Esophagus muscularis mucosa (tissue), 4 donors: ENCODE measurements around the gene ZNF76. TPM values are rescaled to one million over a fixed set of nuclear protein-coding genes. Genes with fewer than 3 reads are reported as not detected.

Source experiments
- DNase-seq: peaks from one replicate; pipeline ENCODE4 v3.0.0-alpha.2; 2017; ENCODE audit errors: extremely low spot score
- H3K27ac ChIP-seq, 4 donors: fragments of 200-600 bp; sonication (generic); replicated peaks in 1 of 4; 1 replicate in 3 of 4; 2 replicates in 1 of 4; pipeline ENCODE4 v1.5.1; 2016 to 2019; ENCODE audit warnings: mild to moderate bottlenecking in 1 of 4
- H3K27me3 ChIP-seq, 4 donors: fragments of 200-600 bp; sonication (generic); one replicate each; pipeline versions ENCODE4 v1.5.1 to v1.6.0; 2016 to 2019
- H3K36me3 ChIP-seq, 4 donors: fragments of 200-600 bp; sonication (generic); one replicate each; pipeline ENCODE4 v1.5.1; 2016 to 2019
- H3K4me1 ChIP-seq, 4 donors: fragments of 200-600 bp; sonication (generic); one replicate each; pipeline ENCODE4 v1.5.1; 2016 to 2019
- H3K4me3 ChIP-seq, 4 donors: fragments of 200-600 bp; sonication (generic); 1 replicate in 2 of 4; 2 replicates in 2 of 4; pipeline ENCODE4 v1.5.1; 2016 to 2019; ENCODE audit warnings: mild to moderate bottlenecking in 4 of 4, moderate library complexity in 1 of 4
- H3K9me3 ChIP-seq, 4 donors: fragments of 200-600 bp; sonication (generic); 1 replicate in 3 of 4; 2 replicates in 1 of 4; pipeline ENCODE4 v1.5.1; 2016 to 2019
- EP300 ChIP-seq: sonication (generic); formaldehyde crosslinking; IDR thresholded peaks from one replicate; pipeline ENCODE4 v1.6.1; 2017; ENCODE audit warnings: antibody characterized with exemption
- POLR2A ChIP-seq: fragments of 450-650 bp; IDR thresholded peaks from one replicate; pipeline ENCODE4 v1.6.1; 2017; ENCODE audit warnings: antibody characterized with exemption, moderate library complexity, mild to moderate bottlenecking, low read depth
- POLR2AphosphoS5 ChIP-seq, 2 donors: sonication (generic); formaldehyde crosslinking; IDR thresholded peaks; one replicate each; pipeline ENCODE4 v1.6.1; 2017; ENCODE audit warnings: antibody characterized with exemption in 2 of 2
- WGBS: methylation state at CpG from one replicate; pipeline ENCODE4 v1.1.5; 2018; 5-methylcytosine and 5-hydroxymethylcytosine counted together
- intact Hi-C: fragments of 100-400 bp; cut with DNase I; formaldehyde crosslinking; loops from one replicate; pipeline ENCODE4 v1.15.1; 2023
- total RNA-seq, 4 donors: library from RNA; depleted of rRNA; stranded (reverse); fragments of >200 nt; gene quantifications; one replicate each; pipeline versions ENCODE4 v1.1.0 to v1.2.1, GENCODE V29; 2016
- TF ChIP-seq, protein P1 (sequence below), 3 experiments: fragments of 200-600 bp in 2 of 3; fragments of 450-650 bp in 1 of 3; sonication (generic) in 2 of 3; IDR thresholded peaks; one replicate each; pipeline ENCODE4 v1.5.1; 2017 to 2019; ENCODE audit warnings: antibody characterized with exemption in 3 of 3, mild to moderate bottlenecking in 2 of 3, moderate library complexity in 1 of 3

The ZNF76 gene
- total RNA-seq, 4 donors from 2014 or later: 33.2 to 47.0 (median 36.2) TPM

DNA sequence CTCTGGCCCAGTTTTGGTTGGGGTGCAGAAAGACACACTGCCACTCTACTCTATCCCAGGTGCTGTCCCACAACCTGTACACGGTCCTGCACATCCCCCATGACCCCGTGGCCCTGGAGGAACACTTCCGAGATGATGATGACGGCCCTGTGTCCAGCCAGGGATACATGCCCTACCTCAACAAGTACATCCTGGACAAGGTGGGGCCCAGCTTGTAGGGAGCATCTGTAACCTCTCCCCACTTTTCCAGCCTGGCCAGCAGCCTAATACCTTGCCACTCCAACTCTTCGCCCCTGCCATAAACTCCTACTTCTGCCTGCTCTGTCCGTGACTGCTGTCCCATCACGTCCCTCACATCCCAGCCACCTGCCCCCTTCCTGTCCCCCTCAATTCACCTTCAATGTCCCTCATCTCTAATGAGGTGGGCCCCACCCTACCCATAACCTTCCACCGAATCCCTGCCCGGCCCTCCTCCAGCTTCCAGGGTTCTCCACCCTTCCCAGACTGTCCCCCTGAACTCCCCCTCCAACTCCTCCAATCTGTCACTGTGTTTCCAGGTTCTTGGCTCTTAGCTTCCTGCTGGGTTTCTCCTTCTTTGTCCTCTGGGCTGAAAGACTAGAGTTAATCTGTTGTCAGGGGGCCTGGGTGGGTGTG, 50.2 kb downstream of the ZNF76 start:
- Histone ChIP-seq H3K9me3 (no peaks in the 10 kb centered on the region), H3K27ac (no peak overlapping the region), H3K36me3 (no peaks in the 10 kb centered on the region), H3K4me3 (no peak overlapping the region), H3K4me1 (peaks cover 0 to 6% (median 0%) of the 10 kb centered on the region in 4 donors), H3K27me3 (peaks cover 0 to 10% (median 0%) of the 10 kb centered on the region in 4 donors)
- no peak for DNase-seq
- intact Hi-C loops: no loop called here
- 82% methylated on average over 9 of the region's 9 CpGs for WGBS
- TF ChIP-seq POLR2AphosphoS5 (IDR thresholded peaks at IDR 0.05): no peak
- no peak for TF ChIP-seq EP300
- TF ChIP-seq, protein P1, sequence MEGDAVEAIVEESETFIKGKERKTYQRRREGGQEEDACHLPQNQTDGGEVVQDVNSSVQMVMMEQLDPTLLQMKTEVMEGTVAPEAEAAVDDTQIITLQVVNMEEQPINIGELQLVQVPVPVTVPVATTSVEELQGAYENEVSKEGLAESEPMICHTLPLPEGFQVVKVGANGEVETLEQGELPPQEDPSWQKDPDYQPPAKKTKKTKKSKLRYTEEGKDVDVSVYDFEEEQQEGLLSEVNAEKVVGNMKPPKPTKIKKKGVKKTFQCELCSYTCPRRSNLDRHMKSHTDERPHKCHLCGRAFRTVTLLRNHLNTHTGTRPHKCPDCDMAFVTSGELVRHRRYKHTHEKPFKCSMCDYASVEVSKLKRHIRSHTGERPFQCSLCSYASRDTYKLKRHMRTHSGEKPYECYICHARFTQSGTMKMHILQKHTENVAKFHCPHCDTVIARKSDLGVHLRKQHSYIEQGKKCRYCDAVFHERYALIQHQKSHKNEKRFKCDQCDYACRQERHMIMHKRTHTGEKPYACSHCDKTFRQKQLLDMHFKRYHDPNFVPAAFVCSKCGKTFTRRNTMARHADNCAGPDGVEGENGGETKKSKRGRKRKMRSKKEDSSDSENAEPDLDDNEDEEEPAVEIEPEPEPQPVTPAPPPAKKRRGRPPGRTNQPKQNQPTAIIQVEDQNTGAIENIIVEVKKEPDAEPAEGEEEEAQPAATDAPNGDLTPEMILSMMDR (IDR thresholded peaks at IDR 0.05): no peak
- TF ChIP-seq POLR2A: no peak

- TF ChIP-seq, protein P1 (IDR thresholded peaks at IDR 0.05): no peak
- no peak for TF ChIP-seq EP300
- TF ChIP-seq POLR2AphosphoS5 (IDR thresholded peaks at IDR 0.05): no peak
- no peak for TF ChIP-seq POLR2A
- WGBS: 100% methylated on average over 1 of the region's 6 CpGs
- no peak for DNase-seq
- H3K27me3 ChIP-seq: peaks cover 0 to 10% (median 0%) of the 10 kb centered on the region in 4 donors
- no peaks in the 10 kb centered on the region for H3K9me3 ChIP-seq
- H3K4me1 ChIP-seq: peaks cover 0 to 6% (median 0%) of the 10 kb centered on the region in 4 donors
- H3K36me3 ChIP-seq: no peaks in the 10 kb centered on the region
- intact Hi-C loops: no loop called here
- H3K4me3 ChIP-seq: no peak overlapping the region
- no peak overlapping the region for H3K27ac ChIP-seq
These were observed 50.8 kb downstream of the ZNF76 start for GRCh38 chr6:35310265-35310831.

DNA sequence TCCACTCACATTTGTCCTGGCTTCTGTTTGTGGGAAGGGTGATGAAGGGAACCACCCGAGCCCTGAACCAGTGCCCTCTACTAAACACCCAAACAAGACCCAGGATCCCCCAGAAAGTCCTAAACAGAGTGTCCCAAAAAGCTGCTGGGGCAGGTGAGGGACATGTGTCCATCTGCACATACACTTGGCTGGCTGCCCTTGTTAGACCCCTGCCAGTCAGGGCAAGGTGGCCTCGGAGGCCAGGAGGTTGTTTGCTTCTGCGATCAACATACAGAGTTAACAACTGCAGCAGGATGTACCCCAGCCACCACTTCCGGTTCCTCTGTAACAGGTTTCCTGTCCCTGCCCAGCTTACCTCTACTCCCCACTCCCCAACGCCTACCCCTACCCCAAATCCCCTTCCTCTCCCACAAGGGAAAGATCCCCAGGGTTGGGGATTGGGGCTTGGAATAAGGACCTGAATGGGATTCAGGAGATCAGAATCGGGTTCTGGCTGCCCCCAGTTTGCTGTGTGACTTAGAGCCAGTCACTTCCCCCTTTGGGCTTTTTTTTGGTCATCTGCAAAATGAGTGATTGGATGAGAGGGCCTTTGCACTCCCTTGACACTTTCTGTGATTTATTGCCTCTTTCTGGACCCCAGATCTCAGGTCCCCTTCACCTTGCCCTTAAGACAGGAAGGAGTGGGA, 52.0 kb downstream of the ZNF76 start:
- Histone ChIP-seq H3K9me3 (no peaks in the 10 kb centered on the region), H3K36me3 (no peaks in the 10 kb centered on the region), H3K4me1 (peaks cover 0 to 6% (median 0%) of the 10 kb centered on the region in 4 donors), H3K27me3 (peaks cover 0 to 10% (median 0%) of the 10 kb centered on the region in 4 donors), H3K27ac (no peak overlapping the region), H3K4me3 (no peak overlapping the region)
- intact Hi-C loops: no loop called here
- TF ChIP-seq POLR2A (no peak), EP300 (no peak), POLR2AphosphoS5 (IDR thresholded peaks at IDR 0.05) (no peak)
- TF ChIP-seq, protein P1 (IDR thresholded peaks at IDR 0.05): no peak
- DNase-seq: peak; percentile 84
- WGBS: 56% methylated on average over 6 of the region's 6 CpGs

GRCh38 chr6:35312076-35312800, 52.7 kb downstream of the ZNF76 start:
- Histone ChIP-seq H3K27me3 (peaks cover 0 to 10% (median 0%) of the 10 kb centered on the region in 4 donors), H3K36me3 (no peaks in the 10 kb centered on the region), H3K27ac (no peak overlapping the region), H3K9me3 (no peaks in the 10 kb centered on the region), H3K4me1 (peaks cover 0 to 6% (median 0%) of the 10 kb centered on the region in 4 donors), H3K4me3 (no peak overlapping the region)
- DNase-seq: no peak
- intact Hi-C loops: no loop called here
- 88% methylated on average over 11 of the region's 19 CpGs for WGBS
- TF ChIP-seq POLR2A: no peak
- TF ChIP-seq POLR2AphosphoS5 (IDR thresholded peaks at IDR 0.05): no peak
- TF ChIP-seq, protein P1 (IDR thresholded peaks at IDR 0.05): no peak
- TF ChIP-seq EP300: no peak
